ENCODE results near the gene NEK10. TPM values are rescaled to one million over a fixed set of nuclear protein-coding genes. Genes with fewer than 3 reads are reported as not detected.

The NEK10 gene
- total RNA-seq, 1 donor from 2014 or later: 0.67 TPM

GRCh38 chr3:27078246-27078913 lies 290.8 kb downstream of the NEK10 start:
- H3K36me3 ChIP-seq (ENCODE audit: control insufficient read depth, insufficient read depth, low read length): no peaks in the 10 kb centered on the region
- no peaks in the 10 kb centered on the region for H3K27me3 ChIP-seq (ENCODE audit: control insufficient read depth, insufficient read depth, low read length)
- DNase-seq (ENCODE audit: low read depth): no peak
- TF ChIP-seq CTCF (IDR thresholded peaks at IDR 0.05; ENCODE audit: insufficient read depth, low read length, poor library complexity, severe bottlenecking): no peak
- H3K4me3 ChIP-seq (ENCODE audit: low read depth, low read length): no peak overlapping the region

GRCh38 chr3:27076815-27077630 lies 292.2 kb downstream of the NEK10 start:
- no peak for TF ChIP-seq CTCF (IDR thresholded peaks at IDR 0.05; ENCODE audit: insufficient read depth, low read length, poor library complexity, severe bottlenecking)
- Histone ChIP-seq H3K27me3 (ENCODE audit: control insufficient read depth, insufficient read depth, low read length) (no peaks in the 10 kb centered on the region), H3K4me3 (ENCODE audit: low read depth, low read length) (no peak overlapping the region), H3K36me3 (ENCODE audit: control insufficient read depth, insufficient read depth, low read length) (no peaks in the 10 kb centered on the region)
- DNase-seq (ENCODE audit: low read depth): no peak

DNA sequence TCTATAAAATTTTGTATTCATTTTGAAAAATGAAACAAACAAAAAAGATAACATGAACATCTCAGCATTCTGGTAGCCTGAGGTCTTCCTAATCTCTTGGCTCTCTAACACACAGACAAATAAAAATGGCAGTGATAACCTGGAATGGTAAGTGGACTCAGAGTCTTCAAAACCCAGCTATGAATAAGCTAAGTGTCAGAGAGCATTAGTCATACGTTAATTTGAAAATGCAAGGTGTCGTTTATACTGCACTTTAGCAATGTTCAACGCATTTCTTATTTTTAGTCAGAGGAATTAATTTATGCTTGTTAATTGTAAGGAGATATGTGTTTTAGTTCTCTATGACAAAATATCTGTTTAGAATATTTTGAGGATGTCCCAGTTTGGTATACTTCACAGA lies 294.3 kb downstream of the NEK10 start:
- Histone ChIP-seq H3K27me3 (ENCODE audit: control insufficient read depth, insufficient read depth, low read length) (no peaks in the 10 kb centered on the region), H3K36me3 (ENCODE audit: control insufficient read depth, insufficient read depth, low read length) (no peaks in the 10 kb centered on the region), H3K4me3 (ENCODE audit: low read depth, low read length) (no peak overlapping the region)
- no peak for DNase-seq (ENCODE audit: low read depth)
- no peak for TF ChIP-seq CTCF (IDR thresholded peaks at IDR 0.05; ENCODE audit: insufficient read depth, low read length, poor library complexity, severe bottlenecking)

DNA sequence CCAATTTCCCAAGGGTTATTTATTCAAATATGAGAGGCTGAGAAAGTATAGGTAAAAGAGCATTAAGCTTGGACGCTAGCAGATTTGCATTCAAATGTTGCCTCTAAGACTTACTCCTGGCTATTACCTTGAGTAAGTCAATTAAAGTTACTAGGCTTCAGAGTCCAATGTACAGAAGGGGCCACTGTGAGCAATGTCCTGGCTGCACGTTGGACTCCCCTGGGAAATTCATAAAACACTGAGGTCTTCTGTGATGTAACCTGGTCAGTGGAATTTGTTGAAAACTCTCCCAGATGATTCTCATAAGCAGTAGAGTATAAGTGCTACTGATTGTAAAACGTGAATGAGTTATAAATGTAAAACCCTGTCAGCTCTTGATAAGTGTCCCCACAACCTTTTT lies 295.3 kb downstream of the NEK10 start:
- no peak for DNase-seq (ENCODE audit: low read depth)
- Histone ChIP-seq H3K27me3 (ENCODE audit: control insufficient read depth, insufficient read depth, low read length) (no peaks in the 10 kb centered on the region), H3K36me3 (ENCODE audit: control insufficient read depth, insufficient read depth, low read length) (no peaks in the 10 kb centered on the region), H3K4me3 (ENCODE audit: low read depth, low read length) (no peak overlapping the region)
- no peak for TF ChIP-seq CTCF (IDR thresholded peaks at IDR 0.05; ENCODE audit: insufficient read depth, low read length, poor library complexity, severe bottlenecking)

DNA sequence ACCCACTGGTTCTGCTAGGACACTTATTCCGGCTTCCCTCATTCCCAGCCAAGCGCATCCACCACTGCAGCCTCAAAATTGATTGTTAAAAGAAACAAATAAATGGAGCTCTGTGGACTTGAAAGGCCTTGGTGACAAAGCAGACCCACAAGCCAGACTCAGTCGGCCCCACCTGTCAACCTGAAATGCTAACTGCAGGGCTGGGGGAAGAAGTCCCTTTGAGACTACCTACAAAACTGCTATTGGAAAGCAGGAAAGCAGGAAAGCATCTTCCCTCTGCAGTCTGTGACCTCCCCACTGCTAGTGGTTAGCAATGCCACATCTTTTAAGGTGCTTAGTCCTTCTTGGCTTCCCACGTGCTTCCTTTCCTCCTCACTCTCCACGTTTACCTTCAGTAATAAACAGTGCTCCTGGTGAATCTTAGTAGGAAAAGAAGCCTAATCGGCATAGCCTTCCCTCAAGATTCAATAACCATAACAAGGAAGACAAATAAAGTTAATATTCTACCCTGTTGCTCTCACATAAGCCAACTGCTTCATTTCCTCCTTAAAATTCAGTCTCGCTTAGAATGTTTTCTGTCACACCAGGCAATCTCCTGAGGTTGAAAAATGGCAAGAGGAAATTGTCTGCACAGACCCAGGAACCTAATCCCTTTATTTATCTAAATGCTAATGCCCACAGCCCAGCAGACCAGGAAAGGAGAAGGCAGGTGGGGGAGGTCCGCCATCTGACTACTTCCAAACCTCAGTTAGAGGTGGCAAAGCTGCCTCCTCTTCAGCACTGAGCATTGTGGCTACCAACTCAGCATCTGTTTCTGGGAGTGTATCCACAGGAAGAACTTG lies 296.2 kb downstream of the NEK10 start:
- DNase-seq (ENCODE audit: low read depth): no peak
- no peak for TF ChIP-seq CTCF (IDR thresholded peaks at IDR 0.05; ENCODE audit: insufficient read depth, low read length, poor library complexity, severe bottlenecking)
- H3K36me3 ChIP-seq (ENCODE audit: control insufficient read depth, insufficient read depth, low read length): no peaks in the 10 kb centered on the region
- no peaks in the 10 kb centered on the region for H3K27me3 ChIP-seq (ENCODE audit: control insufficient read depth, insufficient read depth, low read length)
- no peak overlapping the region for H3K4me3 ChIP-seq (ENCODE audit: low read depth, low read length)
